T-helper 2 cell (primary cell): ENCODE data around the gene TMEM258.

Experiments used
- DNase-seq, 5 experiments: peaks; one replicate each; pipeline versions ENCODE4 v3.0.0 to v3.0.0-alpha.2; 2012 to 2022

TMEM258 gene

GRCh38 chr11:61757213-61757862 lies 35.1 kb downstream of the TMEM258 start:
- DNase-seq = no peak

- DNase-seq = peak in 1 of 5 experiments; percentile 26
Observed at GRCh38 chr11:61756452-61757212, 35.8 kb downstream of the TMEM258 start.

- DNase-seq = no peak
Observed at GRCh38 chr11:61756147-61756451, 36.3 kb downstream of the TMEM258 start.

- DNase-seq = no peak
Observed at GRCh38 chr11:61754534-61755482, 37.6 kb downstream of the TMEM258 start.

GRCh38 chr11:61753672-61754071 lies 38.7 kb downstream of the TMEM258 start:
- no peak for DNase-seq

- DNase-seq = no peak
Observed at GRCh38 chr11:61752925-61753521, 39.4 kb downstream of the TMEM258 start.

- DNase-seq = peak; percentile 45 to 59 (median 49)
Observed at GRCh38 chr11:61752117-61752924, 40.1 kb downstream of the TMEM258 start, which contains the start of gene MYRF. TSS of gene MYRF (plus strand) at chr11:61752636. CDS start at chr11:61752745, 109 bp downstream.

GRCh38 chr11:61751384-61751783 lies 41.0 kb downstream of the TMEM258 start:
- DNase-seq = no peak

- DNase-seq = no peak
Observed at GRCh38 chr11:61750631-61751273, 41.6 kb downstream of the TMEM258 start.

- no peak for DNase-seq
Observed at GRCh38 chr11:61749591-61750217, 42.7 kb downstream of the TMEM258 start.

- no peak for DNase-seq
Observed at GRCh38 chr11:61747967-61748285, 44.5 kb downstream of the TMEM258 start.

GRCh38 chr11:61747192-61747966 lies 45.0 kb downstream of the TMEM258 start:
- peak in 2 of 5 experiments; percentile 8 to 29 for DNase-seq

GRCh38 chr11:61746442-61747191 lies 45.8 kb downstream of the TMEM258 start:
- DNase-seq = no peak

- no peak for DNase-seq
Observed at GRCh38 chr11:61745781-61746441, 46.5 kb downstream of the TMEM258 start.

GRCh38 chr11:61744609-61745156 lies 47.7 kb downstream of the TMEM258 start:
- no peak for DNase-seq

GRCh38 chr11:61744181-61744580 lies 48.2 kb downstream of the TMEM258 start:
- no peak for DNase-seq

- no peak for DNase-seq
Observed at GRCh38 chr11:61743486-61744095, 48.8 kb downstream of the TMEM258 start.

GRCh38 chr11:61742391-61742790 lies 50.0 kb downstream of the TMEM258 start:
- no peak for DNase-seq
